ENCODE measurements around the gene MAP3K5. TPM values are rescaled to one million over a fixed set of nuclear protein-coding genes. Genes with fewer than 3 reads are reported as not detected.
"Not testable (repeated sequence)": the region's sequence is repeated elsewhere in the genome, so short reads cannot be mapped to it uniquely, and the experiment has no call there.

The MAP3K5 gene
- total RNA-seq, 2 donors from 2014 or later = 6.7 to 11.9 TPM

GRCh38 chr6:136790411-136791295 lies 1.6 kb downstream of the MAP3K5 start:
- Histone ChIP-seq H3K9me3 (no peaks in the 10 kb centered on the region), H3K4me1 (peaks cover 0 to 20% of the 10 kb centered on the region in 2 donors), H3K36me3 (no peaks in the 10 kb centered on the region), H3K27me3 (no peaks in the 10 kb centered on the region), H3K27ac (peak overlapping the region; percentile 87 to 91), H3K4me3 (peak overlapping the region; percentile 68 to 92)
- no peak for TF ChIP-seq CTCF (IDR thresholded peaks at IDR 0.05)
- DNase-seq (ENCODE audit: low spot score) = no peak

- not testable (repeated sequence) for H3K27me3 ChIP-seq; H3K36me3 ChIP-seq; H3K4me3 ChIP-seq; H3K27ac ChIP-seq; DNase-seq (ENCODE audit: low spot score); H3K9me3 ChIP-seq
- H3K4me1 ChIP-seq = peaks cover 0 to 27% of the 10 kb centered on the region in 2 donors
Measured at GRCh38 chr6:136789440-136789839, 2.8 kb downstream of the MAP3K5 start.

- H3K4me1 ChIP-seq = peaks cover 0 to 27% of the 10 kb centered on the region in 2 donors
- H3K4me3 ChIP-seq = no peak overlapping the region
- no peaks in the 10 kb centered on the region for H3K36me3 ChIP-seq
- H3K27ac ChIP-seq = no peak overlapping the region
- H3K27me3 ChIP-seq = no peaks in the 10 kb centered on the region
- H3K9me3 ChIP-seq = no peaks in the 10 kb centered on the region
- TF ChIP-seq CTCF (IDR thresholded peaks at IDR 0.05) = no peak
- DNase-seq (ENCODE audit: low spot score) = no peak
Measured at GRCh38 chr6:136788069-136788902, 4.0 kb downstream of the MAP3K5 start.

- no peaks in the 10 kb centered on the region for H3K27me3 ChIP-seq
- no peak for DNase-seq (ENCODE audit: low spot score)
- H3K4me1 ChIP-seq = peaks cover 0 to 22% of the 10 kb centered on the region in 2 donors
- no peaks in the 10 kb centered on the region for H3K9me3 ChIP-seq
- H3K4me3 ChIP-seq = no peak overlapping the region
- no peaks in the 10 kb centered on the region for H3K36me3 ChIP-seq
- H3K27ac ChIP-seq = no peak overlapping the region
- TF ChIP-seq CTCF (IDR thresholded peaks at IDR 0.05) = no peak
Measured at GRCh38 chr6:136787726-136788068, 4.6 kb downstream of the MAP3K5 start.

- Histone ChIP-seq H3K4me3 (no peak overlapping the region), H3K9me3 (no peaks in the 10 kb centered on the region), H3K27ac (no peak overlapping the region), H3K4me1 (peaks cover 0 to 22% of the 10 kb centered on the region in 2 donors), H3K36me3 (no peaks in the 10 kb centered on the region), H3K27me3 (no peaks in the 10 kb centered on the region)
- DNase-seq (ENCODE audit: low spot score) = no peak
- no peak for TF ChIP-seq CTCF (IDR thresholded peaks at IDR 0.05)
Measured at GRCh38 chr6:136786658-136787057, 5.6 kb downstream of the MAP3K5 start.
